Hematopoietic multipotent progenitor cell treated with erythropoietin and hydrocortisone succinate and interleukin-3 and kit ligand, for 17 days (in vitro differentiated cells): ENCODE measurements around the gene CCDC85C.
A peak's percentile ranks its signal among the peaks of the same experiment; 100 is the strongest.

ENCODE experiments used
- DNase-seq: peaks from one replicate; pipeline ENCODE4 v3.0.0-alpha.2; 2015; ENCODE audit warnings: low spot score

CCDC85C gene

GRCh38 chr14:99510556-99511139, 93.4 kb downstream of the CCDC85C start:
- DNase-seq, result no peak

GRCh38 chr14:99509871-99510555, 94.0 kb downstream of the CCDC85C start:
- DNase-seq, result no peak

- no peak for DNase-seq
Observed at GRCh38 chr14:99508896-99509629, 94.9 kb downstream of the CCDC85C start.

- no peak for DNase-seq
Observed at GRCh38 chr14:99507860-99508640, 96.0 kb downstream of the CCDC85C start.

GRCh38 chr14:99506276-99506675, 97.7 kb downstream of the CCDC85C start:
- DNase-seq, result no peak

- no peak for DNase-seq
Observed at GRCh38 chr14:99505089-99505488, 98.9 kb downstream of the CCDC85C start.

GRCh38 chr14:99503848-99504453, 100.1 kb downstream of the CCDC85C start:
- no peak for DNase-seq

- no peak for DNase-seq
Observed at GRCh38 chr14:99502989-99503421, 101.0 kb downstream of the CCDC85C start.

- no peak for DNase-seq
Observed at GRCh38 chr14:99497894-99498293, 106.1 kb downstream of the CCDC85C start.

- no peak for DNase-seq
Observed at GRCh38 chr14:99497341-99497740, 106.7 kb downstream of the CCDC85C start.

GRCh38 chr14:99484106-99484505, 119.9 kb downstream of the CCDC85C start:
- no peak for DNase-seq

GRCh38 chr14:99481745-99482099, 122.3 kb downstream of the CCDC85C start:
- peak; percentile 60 for DNase-seq

- peak; percentile 100 for DNase-seq
Observed at GRCh38 chr14:99480917-99481744, 122.9 kb downstream of the CCDC85C start, which contains the start of gene CCNK. Gene CCNK, plus strand, starts transcription at chr14:99481409. Its CDS starts 11,269 bp downstream, at chr14:99492678.

GRCh38 chr14:99479906-99480869, 123.8 kb downstream of the CCDC85C start, which contains the start of gene SETD3:
Gene SETD3, minus strand, starts transcription at chr14:99480859. Its CDS starts 15,054 bp downstream, at chr14:99465805.
- peak; percentile 19 for DNase-seq

GRCh38 chr14:99479160-99479905, 124.7 kb downstream of the CCDC85C start:
- DNase-seq, result no peak

- no peak for DNase-seq
Observed at GRCh38 chr14:99478128-99478527, 125.9 kb downstream of the CCDC85C start.

GRCh38 chr14:99476864-99477263, 127.1 kb downstream of the CCDC85C start:
- no peak for DNase-seq

- DNase-seq, result no peak
Observed at GRCh38 chr14:99475660-99476059, 128.3 kb downstream of the CCDC85C start.

GRCh38 chr14:99475179-99475578, 128.8 kb downstream of the CCDC85C start:
- DNase-seq, result no peak
